GM19328 (cell line): ENCODE measurements around the gene ARHGAP9.
"Not testable (repeated sequence)": the region's sequence is repeated elsewhere in the genome, so short reads cannot be mapped to it uniquely, and the experiment has no call there.

Experiments used
- ATAC-seq: cut with Tn5 transposase; IDR thresholded peaks from one replicate; pipeline ENCODE4 v1.9.1; 2021; ENCODE audit warnings: mild to moderate bottlenecking, moderate library complexity; ENCODE audit not compliant: unreplicated experiment

ARHGAP9 gene

DNA sequence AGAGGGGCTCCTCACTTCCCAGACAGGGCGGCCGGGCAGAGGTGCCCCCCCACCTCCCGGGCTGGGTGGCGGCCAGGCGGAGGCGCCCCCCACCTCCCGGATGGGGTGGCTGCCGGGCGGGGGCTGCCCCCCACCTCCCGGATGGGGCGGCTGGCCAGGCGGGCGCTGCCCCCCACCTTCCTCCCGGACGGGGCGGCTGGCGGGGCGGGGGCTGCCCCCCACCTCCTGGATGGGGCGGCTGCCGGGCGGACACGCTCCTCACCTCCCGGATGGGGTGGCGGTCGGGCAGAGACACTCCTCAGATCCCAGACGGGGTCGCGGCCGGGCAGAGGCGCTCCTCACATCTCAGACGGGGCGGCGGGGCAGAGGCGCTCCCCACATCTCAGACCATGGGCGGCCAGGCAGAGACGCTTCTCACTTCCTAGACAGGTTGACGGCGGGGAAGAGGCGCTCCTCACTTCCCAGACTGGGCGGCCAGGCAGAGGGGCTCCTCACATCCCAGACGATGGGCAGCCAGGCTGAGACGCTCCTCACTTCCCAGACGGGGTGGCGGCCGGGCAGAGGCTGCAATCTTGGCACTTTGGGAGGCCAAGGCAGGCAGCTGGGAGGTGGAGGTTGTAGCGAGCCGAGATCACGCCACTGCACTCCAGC is 15.5 kb upstream of the ARHGAP9 start:
- ATAC-seq: not testable (repeated sequence)

DNA sequence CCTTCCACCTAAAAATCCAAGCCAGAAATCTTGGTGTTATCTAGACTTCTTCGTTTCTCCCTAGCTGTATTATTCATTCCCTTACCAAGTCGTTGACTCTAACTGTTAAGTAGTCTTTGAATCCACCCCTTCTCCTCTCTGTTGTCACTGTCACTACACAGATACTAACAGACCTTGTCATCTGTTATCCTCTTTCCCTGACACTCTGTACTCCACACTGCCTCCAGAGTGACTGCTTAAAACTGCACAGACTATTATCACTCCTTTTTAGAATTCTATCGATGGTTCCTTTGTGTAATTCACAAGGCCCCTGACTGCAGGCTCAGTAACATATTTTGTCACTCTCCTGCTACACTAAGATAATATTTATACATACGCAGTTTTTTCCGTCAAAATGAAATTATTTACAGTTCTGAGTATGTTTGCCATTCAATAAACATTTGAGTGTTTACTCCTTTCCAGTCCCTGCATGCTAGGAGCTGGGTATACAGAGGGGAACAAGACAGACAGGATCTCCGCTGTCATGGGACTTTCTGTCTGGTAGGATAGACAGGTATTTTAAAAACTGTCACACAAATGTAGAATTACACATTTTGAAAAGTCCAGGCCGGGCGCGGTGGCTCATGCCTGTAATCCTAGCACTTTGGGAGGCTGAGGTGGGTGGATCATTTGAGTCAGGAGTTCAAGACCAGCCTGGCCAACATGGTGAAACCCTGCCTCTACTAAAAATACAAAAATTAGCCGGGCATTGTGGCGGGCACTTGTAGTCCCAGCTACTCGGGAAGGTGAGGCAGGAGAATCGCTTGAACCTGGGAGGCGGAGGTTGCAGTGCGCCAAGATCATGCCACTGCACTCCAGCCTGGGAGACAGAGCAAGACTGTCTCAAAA is 12.0 kb upstream of the ARHGAP9 start:
- no peak for ATAC-seq

DNA sequence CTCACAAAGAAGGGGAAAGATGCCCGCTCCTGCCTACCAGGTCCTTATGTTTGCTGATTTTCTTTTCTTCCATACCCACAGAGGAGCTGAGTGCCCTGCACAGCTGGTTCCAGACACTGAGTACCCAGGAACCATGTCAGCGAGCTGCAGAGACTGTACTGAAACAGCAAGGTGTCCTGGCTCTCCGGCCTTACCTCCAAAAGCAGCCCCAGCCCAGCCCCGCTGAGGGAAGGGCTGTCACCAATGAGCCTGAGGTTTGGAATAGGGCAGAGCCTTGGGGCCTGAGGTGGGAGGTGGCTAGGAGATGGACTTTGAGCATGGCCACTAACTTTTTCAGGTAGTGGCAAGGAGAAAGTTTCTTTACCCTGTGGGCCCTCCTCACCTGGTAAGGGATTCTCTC is 10.5 kb upstream of the ARHGAP9 start:
- no peak for ATAC-seq

GRCh38 chr12:57489157-57489641 is 9.5 kb upstream of the ARHGAP9 start:
- ATAC-seq: no peak

GRCh38 chr12:57488402-57489156 is 8.9 kb upstream of the ARHGAP9 start:
- no peak for ATAC-seq

DNA sequence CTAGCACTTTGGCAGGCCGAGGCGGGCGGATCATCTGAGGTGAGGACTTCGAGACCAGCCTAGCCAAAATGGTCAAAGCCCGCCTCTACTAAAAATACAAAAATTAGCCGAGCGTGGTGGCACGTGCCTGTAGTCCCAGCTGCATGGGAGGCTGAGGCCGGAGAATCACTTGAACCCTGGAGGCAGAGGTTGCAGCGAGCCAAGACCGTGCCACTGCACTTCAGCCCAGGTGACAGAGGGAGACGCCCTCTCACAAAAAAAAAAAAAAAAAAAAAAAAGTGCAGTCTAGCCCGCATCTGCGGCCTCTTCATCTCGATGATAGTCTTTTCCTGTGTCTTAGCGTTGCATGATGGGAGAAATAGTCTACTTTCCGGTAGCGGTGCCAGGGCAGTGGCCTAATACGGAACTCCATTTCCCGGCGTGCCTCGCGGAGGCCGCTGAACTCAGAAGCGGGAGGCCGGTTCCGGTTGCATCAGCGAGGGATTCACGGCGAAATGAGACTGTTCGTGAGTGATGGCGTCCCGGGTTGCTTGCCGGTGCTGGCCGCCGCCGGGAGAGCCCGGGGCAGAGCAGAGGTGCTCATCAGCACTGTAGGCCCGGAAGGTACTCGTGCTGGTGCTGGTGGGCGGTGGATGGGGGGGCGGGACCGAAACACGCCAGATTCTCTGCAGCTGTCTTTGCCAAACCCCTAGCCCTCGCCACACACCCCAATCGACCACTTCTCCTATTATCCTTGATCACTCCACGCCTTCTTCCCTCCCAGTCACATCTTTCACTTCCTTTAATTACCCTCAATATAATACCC is 8.1 kb upstream of the ARHGAP9 start, which contains the start of gene MARS1:
MARS1 (plus strand) TSS at position 472 of the 805 bp plus-strand sequence; CDS start at position 495, 23 bp downstream.
- ATAC-seq: peak; percentile 98

DNA sequence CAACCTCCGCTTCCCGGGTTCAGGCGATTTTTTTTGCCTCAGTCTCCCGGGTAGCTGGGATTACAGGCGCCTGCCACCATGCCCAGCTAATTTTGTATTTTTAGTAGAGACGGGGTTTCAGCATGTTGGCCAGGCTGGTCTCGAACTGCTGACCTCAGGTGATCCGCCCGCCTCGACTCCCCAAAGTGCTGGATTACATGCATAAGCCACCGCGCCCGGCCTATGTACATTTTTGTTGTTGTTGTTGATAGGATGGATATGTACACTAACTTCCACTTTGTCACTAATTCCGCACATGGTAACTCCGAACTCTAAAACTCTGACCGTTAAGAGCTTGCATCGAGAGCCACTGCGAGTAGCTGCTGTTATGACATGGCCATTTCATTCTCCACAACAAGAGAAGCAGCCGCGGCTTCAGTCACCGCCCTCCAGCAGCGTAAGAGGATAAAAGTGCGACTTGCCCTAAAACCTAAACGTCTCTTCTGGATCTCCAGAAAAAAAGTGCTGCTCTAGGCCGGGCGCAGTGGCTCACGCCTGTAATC is 7.5 kb upstream of the ARHGAP9 start:
- no peak for ATAC-seq

GRCh38 chr12:57485695-57486094 is 6.0 kb upstream of the ARHGAP9 start:
- no peak for ATAC-seq

GRCh38 chr12:57483466-57483865 is 3.8 kb upstream of the ARHGAP9 start:
- no peak for ATAC-seq

DNA sequence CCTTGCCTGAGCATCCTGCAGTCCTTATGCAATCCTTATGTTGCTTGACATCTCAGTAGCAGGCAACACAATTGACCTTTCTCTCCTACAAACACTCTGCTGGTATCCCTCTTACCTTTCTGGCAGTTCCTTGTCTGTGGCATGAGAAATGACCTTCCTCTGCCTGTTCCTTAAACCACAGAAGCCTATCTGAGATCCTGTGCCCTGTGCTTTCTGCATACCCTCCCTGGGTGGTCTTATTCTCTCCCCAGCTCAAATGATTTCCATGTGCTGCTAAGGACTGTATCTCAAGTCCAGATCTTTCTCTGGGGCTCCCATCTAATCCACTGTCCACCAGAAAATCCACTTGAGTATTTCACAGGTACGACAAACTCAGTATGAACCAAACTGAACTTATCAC is 2.0 kb upstream of the ARHGAP9 start:
- no peak for ATAC-seq

- ATAC-seq: no peak
Measured at GRCh38 chr12:57479043-57479375, 657 bp downstream of the ARHGAP9 start.

DNA sequence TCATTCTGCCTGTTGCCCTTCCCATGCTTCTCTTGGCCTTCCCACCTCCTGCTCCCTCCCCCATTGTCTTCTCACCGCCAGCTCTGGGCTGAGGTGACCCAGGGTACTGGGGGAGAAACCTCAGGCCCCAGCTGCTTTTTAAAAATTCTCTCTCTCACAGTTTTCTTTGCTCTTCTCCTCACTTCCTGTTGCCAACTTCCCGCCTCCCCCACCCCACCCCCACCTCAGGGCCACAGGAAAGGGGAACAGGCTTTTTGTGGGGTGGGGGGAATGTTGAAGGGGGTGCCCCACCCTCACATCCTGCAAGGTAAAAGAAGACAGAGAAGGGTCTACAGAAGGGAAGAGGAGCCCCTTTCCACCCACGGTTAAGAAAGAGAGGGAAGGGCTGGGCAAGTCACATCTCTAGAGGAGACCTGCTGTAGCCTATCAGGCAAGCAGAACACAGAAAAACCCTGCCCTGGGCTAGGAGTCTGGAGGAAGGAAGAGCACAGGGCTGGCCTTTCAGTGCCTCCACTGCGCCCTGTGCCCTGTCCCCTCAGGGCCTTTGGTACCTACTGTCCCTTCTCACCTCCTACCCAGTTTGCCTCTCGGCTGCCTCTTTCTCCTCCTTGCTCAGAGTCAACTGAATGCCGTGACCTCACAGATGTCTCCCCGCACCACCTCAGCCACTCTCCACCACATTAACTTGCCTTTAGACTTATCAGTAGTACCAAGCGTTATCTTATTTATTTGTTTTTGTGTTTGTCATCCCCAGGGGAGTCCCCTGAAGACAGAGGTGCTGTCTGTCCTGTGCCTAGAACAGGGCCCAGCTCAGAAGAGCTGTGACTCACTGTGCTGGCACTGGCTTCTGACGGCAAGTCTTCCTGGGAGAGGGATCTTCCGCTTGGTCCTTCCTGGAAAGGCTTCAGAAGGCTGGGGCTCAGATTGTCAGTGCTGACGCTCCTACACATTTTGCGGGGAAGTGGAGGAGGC is 1.7 kb downstream of the ARHGAP9 start:
- ATAC-seq: no peak

- no peak for ATAC-seq
Measured at GRCh38 chr12:57476993-57477709, 2.5 kb downstream of the ARHGAP9 start.

GRCh38 chr12:57476162-57476992 is 3.3 kb downstream of the ARHGAP9 start:
- ATAC-seq: peak; percentile 27

- no peak for ATAC-seq
Measured at GRCh38 chr12:57475271-57476161, 4.2 kb downstream of the ARHGAP9 start.

- no peak for ATAC-seq
Measured at GRCh38 chr12:57474862-57475261, 4.8 kb downstream of the ARHGAP9 start.

DNA sequence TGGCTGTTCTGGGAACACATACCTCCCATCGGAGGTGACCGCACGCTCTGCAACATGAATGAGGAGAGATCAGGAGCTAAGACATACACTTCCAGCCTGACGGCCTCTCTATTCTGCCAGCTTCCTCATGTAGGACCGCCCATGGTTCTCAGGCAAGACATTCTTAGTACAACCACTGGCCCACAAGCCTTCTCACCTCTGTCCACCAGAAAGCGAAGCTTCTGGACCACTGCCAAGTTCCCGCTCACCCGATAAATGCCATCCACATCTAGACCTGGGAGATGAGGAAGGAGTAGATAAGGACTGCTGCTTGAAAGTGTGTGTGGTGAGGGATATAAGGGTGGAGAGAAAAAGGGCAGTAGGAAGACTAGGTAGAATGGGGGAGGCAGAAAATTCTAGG is 5.2 kb downstream of the ARHGAP9 start:
- no peak for ATAC-seq
